ENCODE data around the gene ADARB2.

The ADARB2 gene

GRCh38 chr10:1190791-1191490, 546.4 kb downstream of the ADARB2 start:
- no peak for DNase-seq

- DNase-seq, result no peak
Observed at GRCh38 chr10:1190052-1190395, 547.3 kb downstream of the ADARB2 start.

- no peak for DNase-seq
Observed at GRCh38 chr10:1189166-1190051, 547.9 kb downstream of the ADARB2 start.

GRCh38 chr10:1188558-1189135, 548.7 kb downstream of the ADARB2 start:
- no peak for DNase-seq

GRCh38 chr10:1187855-1188557, 549.3 kb downstream of the ADARB2 start:
- DNase-seq, result no peak

GRCh38 chr10:1187151-1187854, 550.0 kb downstream of the ADARB2 start:
- no peak for DNase-seq

- no peak for DNase-seq
Observed at GRCh38 chr10:1186683-1186990, 550.7 kb downstream of the ADARB2 start.

GRCh38 chr10:1185911-1186682, 551.2 kb downstream of the ADARB2 start:
- DNase-seq, result no peak

GRCh38 chr10:1184541-1185430, 552.5 kb downstream of the ADARB2 start:
- no peak for DNase-seq

- no peak for DNase-seq
Observed at GRCh38 chr10:1183701-1184100, 553.6 kb downstream of the ADARB2 start.

GRCh38 chr10:1183033-1183396, 554.3 kb downstream of the ADARB2 start:
- no peak for DNase-seq

GRCh38 chr10:1182280-1183032, 554.9 kb downstream of the ADARB2 start:
- no peak for DNase-seq

- no peak for DNase-seq
Observed at GRCh38 chr10:1180836-1181235, 556.5 kb downstream of the ADARB2 start.

- no peak for DNase-seq
Observed at GRCh38 chr10:1180071-1180730, 557.1 kb downstream of the ADARB2 start.

- no peak for DNase-seq
Observed at GRCh38 chr10:1179346-1180070, 557.8 kb downstream of the ADARB2 start.

GRCh38 chr10:1178506-1178905, 558.8 kb downstream of the ADARB2 start:
- no peak for DNase-seq

- DNase-seq, result no peak
Observed at GRCh38 chr10:1177936-1178335, 559.4 kb downstream of the ADARB2 start.

- DNase-seq, result no peak
Observed at GRCh38 chr10:1175956-1176565, 561.3 kb downstream of the ADARB2 start.

- DNase-seq, result no peak
Observed at GRCh38 chr10:1174022-1174421, 563.3 kb downstream of the ADARB2 start.

Data from suppressor macrophage treated with lipopolysaccharide for 4 hours (primary cell).